Vagina (tissue), 2 donors: Measurements from ENCODE around the gene CHTF8. TPM values are rescaled to one million over a fixed set of nuclear protein-coding genes. Genes with fewer than 3 reads are reported as not detected.

Experiments used
- DNase-seq, 2 donors: peaks; one replicate each; pipeline ENCODE4 v3.0.0-alpha.2; 2017; ENCODE audit errors: extremely low spot score in 2 of 2
- H3K27ac ChIP-seq: fragments of 200-600 bp; sonication (generic); one replicate; pipeline ENCODE4 v1.5.1; 2019
- H3K27me3 ChIP-seq: fragments of 200-600 bp; sonication (generic); one replicate; pipeline ENCODE4 v1.5.1; 2019
- H3K36me3 ChIP-seq, 2 donors: fragments of 200-600 bp; sonication (generic); one replicate each; pipeline ENCODE4 v1.5.1; 2017 to 2019
- H3K4me1 ChIP-seq: fragments of 200-600 bp; sonication (generic); one replicate; pipeline ENCODE4 v1.5.1; 2019
- H3K4me3 ChIP-seq, 2 donors: fragments of 200-600 bp; sonication (generic); 1 replicate in 1 of 2; 2 replicates in 1 of 2; pipeline ENCODE4 v1.5.1; 2016 to 2019
- H3K9me3 ChIP-seq: fragments of 200-600 bp; sonication (generic); one replicate; pipeline ENCODE4 v1.5.1; 2019
- POLR2A ChIP-seq, 2 donors: fragments of 450-650 bp; IDR thresholded peaks; one replicate each; pipeline ENCODE4 v1.6.1; 2017; ENCODE audit warnings: antibody characterized with exemption in 2 of 2, mild to moderate bottlenecking in 2 of 2, moderate library complexity in 2 of 2
- POLR2AphosphoS5 ChIP-seq, 2 donors: sonication (generic); formaldehyde crosslinking; IDR thresholded peaks; one replicate each; pipeline ENCODE4 v1.9.0; 2017; ENCODE audit warnings: antibody characterized with exemption in 2 of 2, mild to moderate bottlenecking in 2 of 2, low read depth in 1 of 2; ENCODE audit not compliant: insufficient read depth in 1 of 2
- intact Hi-C: fragments of 100-400 bp; cut with DNase I; formaldehyde crosslinking; loops from one replicate; pipeline ENCODE4 v1.15.1; 2023
- total RNA-seq: library from RNA; depleted of rRNA; stranded (reverse); fragments of >200 nt; gene quantifications from one replicate; pipeline ENCODE4 v1.2.3, GENCODE V29; 2016
- TF ChIP-seq, protein P1 (sequence below), 3 experiments: fragments of 450-650 bp in 2 of 3; fragments of 200-600 bp in 1 of 3; sonication (generic) in 1 of 3; IDR thresholded peaks; one replicate each; pipeline ENCODE4 v1.5.1; 2017 to 2019; ENCODE audit warnings: antibody characterized with exemption in 3 of 3, mild to moderate bottlenecking in 2 of 3, moderate library complexity in 2 of 3

CHTF8 gene
- total RNA-seq, 1 donor from 2014 or later = 59.4 TPM

GRCh38 chr16:69108064-69108904 is 24.1 kb downstream of the CHTF8 start:
- intact Hi-C loops = loop anchor here (10.0 kb wide), 1 partner anchor 233 kb away; no protein-coding TSS in a partner anchor
- peak overlapping the region; percentile 54 to 59 for H3K4me3 ChIP-seq
- DNase-seq = no peak
- H3K9me3 ChIP-seq = no peaks in the 10 kb centered on the region
- no peaks in the 10 kb centered on the region for H3K27me3 ChIP-seq
- TF ChIP-seq POLR2A (IDR thresholded peaks at IDR 0.05) (no peak), POLR2AphosphoS5 (IDR thresholded peaks at IDR 0.05; ENCODE audit: insufficient read depth in 1 of 2, low read depth in 1 of 2) (no peak)
- H3K4me1 ChIP-seq = peaks cover 40% of the 10 kb centered on the region
- no peak overlapping the region for H3K27ac ChIP-seq
- H3K36me3 ChIP-seq = peaks cover 0 to 4% of the 10 kb centered on the region in 2 donors

DNA sequence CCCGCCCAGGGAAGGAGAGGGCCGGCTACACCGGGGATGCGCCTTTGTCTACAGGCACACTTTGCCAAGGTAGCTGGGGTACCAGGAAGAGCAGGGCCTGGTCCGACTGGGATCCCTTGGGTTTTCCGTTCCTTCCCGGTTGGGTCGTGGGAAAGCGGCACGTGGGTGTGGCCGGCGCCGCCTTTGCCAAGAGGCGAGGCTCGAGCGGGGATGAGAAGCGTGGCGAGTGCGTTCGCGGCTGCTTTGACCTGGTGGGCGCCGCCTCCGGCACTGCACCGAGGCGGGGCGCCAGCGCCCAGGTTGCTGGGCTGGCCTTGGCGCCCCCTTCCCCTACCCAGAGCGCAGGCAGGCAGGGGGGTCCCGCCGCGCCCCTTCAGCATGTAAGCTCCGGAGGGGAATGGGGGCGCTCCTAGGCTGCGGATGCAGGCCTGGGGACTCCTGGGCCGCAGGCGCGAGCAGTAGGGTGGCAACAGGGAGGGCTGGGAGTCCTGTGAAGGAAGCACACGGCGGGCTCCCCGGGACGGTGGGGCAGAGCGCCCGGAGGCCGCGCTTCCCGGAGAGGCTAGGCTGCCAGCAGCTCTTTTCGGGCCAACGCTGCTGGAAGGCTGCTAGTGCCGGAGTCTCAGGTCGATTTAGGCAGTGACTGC is 24.9 kb downstream of the CHTF8 start:
- Histone ChIP-seq H3K4me3 (peak overlapping the region; percentile 54 to 59), H3K27ac (no peak overlapping the region), H3K4me1 (peaks cover 32% of the 10 kb centered on the region), H3K27me3 (no peaks in the 10 kb centered on the region), H3K36me3 (peaks cover 0 to 4% of the 10 kb centered on the region in 2 donors), H3K9me3 (no peaks in the 10 kb centered on the region)
- intact Hi-C loops = loop anchor here (10.0 kb wide), 1 partner anchor 233 kb away; no protein-coding TSS in a partner anchor
- no peak for DNase-seq
- TF ChIP-seq, protein P1, sequence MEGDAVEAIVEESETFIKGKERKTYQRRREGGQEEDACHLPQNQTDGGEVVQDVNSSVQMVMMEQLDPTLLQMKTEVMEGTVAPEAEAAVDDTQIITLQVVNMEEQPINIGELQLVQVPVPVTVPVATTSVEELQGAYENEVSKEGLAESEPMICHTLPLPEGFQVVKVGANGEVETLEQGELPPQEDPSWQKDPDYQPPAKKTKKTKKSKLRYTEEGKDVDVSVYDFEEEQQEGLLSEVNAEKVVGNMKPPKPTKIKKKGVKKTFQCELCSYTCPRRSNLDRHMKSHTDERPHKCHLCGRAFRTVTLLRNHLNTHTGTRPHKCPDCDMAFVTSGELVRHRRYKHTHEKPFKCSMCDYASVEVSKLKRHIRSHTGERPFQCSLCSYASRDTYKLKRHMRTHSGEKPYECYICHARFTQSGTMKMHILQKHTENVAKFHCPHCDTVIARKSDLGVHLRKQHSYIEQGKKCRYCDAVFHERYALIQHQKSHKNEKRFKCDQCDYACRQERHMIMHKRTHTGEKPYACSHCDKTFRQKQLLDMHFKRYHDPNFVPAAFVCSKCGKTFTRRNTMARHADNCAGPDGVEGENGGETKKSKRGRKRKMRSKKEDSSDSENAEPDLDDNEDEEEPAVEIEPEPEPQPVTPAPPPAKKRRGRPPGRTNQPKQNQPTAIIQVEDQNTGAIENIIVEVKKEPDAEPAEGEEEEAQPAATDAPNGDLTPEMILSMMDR (IDR thresholded peaks at IDR 0.05) = no peak
- TF ChIP-seq POLR2A (IDR thresholded peaks at IDR 0.05) (no peak), POLR2AphosphoS5 (IDR thresholded peaks at IDR 0.05; ENCODE audit: insufficient read depth in 1 of 2, low read depth in 1 of 2) (peak in 1 of 2 donors; percentile 19)

DNA sequence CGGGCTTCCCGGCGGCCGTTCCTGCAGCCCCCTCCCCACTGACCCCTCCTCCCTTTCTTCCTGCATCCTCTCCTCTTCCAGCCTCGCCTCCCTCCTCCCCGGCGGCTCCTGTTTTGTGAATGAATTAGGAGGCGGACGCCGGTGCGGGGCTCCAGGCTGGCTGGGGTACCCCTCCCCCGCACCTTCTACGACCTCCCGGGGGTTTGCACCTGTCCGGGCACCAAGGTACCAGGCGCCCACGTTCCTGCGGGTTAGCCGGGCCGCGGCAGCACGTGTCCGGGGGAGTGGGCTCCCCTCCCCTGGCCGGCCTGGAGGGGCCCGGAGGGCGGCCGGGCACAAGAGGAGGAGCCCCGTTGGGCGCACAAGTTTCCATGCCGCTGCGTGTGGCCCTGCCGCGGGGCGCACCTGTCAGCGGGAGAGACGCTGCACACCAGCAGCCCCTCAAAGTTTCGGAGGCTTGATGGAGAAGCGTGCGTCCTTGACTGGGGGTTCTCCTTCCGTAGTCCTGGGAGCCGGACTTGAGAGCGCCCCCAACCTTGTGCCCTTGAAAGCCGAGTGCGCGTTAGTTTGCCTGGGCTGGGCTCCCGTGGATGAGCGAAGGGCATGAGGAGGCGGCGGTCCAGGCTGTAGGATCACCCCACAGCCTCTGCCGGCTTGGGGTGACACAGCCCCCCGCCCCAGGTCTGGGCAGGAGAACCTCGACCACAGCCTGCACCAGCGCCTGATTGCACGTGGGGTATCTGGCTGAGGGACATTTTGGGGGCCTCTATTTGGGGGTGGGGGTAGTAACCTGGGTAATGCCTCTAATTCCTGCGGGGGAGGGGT is 25.7 kb downstream of the CHTF8 start:
- no peak for DNase-seq
- TF ChIP-seq POLR2A (IDR thresholded peaks at IDR 0.05) = no peak
- TF ChIP-seq, protein P1 (IDR thresholded peaks at IDR 0.05) = no peak
- TF ChIP-seq POLR2AphosphoS5 (IDR thresholded peaks at IDR 0.05; ENCODE audit: insufficient read depth in 1 of 2, low read depth in 1 of 2) = peak in 1 of 2 donors; percentile 4
- intact Hi-C loops = loop anchor here (10.0 kb wide), 1 partner anchor 232 kb away; no protein-coding TSS in a partner anchor
- Histone ChIP-seq H3K27me3 (no peaks in the 10 kb centered on the region), H3K9me3 (no peaks in the 10 kb centered on the region), H3K4me3 (peak overlapping the region; percentile 54 to 59), H3K27ac (no peak overlapping the region), H3K36me3 (peaks cover 0 to 4% of the 10 kb centered on the region in 2 donors), H3K4me1 (peaks cover 26% of the 10 kb centered on the region)

DNA sequence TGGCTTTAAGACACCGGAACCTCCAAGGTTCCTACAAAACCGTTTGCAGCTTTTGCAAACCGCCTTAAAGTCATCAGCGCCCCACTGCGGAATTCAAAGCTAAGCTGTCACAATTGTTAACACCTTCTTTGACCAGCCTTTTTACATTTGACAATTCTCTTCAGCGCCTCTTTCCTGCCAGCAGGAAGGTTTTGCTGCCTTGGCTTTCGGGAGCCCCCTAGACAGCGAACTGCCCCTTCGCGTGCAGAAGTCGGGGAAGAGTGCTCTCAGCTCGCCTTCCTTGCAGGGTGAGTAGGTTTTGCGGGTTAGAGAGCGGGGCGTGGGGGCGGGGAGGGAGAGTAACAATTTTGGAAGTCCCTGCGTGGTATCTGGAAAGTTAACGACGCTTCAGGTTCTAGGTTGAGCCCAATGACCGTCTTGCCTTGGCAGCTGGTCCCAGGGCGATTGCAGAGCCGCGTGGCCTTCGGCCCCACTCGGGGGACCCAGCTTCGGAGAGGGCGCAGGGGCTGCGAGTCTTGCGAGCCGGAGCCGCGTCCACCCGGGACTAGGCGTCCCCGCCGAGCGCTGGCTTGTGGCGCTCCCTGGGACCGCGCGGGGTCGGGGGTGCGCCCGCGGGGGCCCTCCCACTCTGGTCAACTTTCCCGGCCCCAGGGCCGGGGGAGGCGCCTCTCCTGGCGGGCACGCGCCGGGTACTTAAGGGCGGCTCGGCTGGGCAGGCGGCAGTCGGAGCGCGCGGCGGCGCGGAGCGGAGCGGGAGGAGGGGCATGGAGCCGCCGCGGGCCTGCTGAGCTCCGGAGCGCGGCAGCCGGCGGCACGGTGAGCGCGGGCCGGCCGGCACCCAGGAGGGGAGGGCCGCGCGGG is 26.7 kb downstream of the CHTF8 start, which contains the start of gene HAS3:
TSS of gene HAS3 (plus strand) at position 153 of the 861 bp plus-strand sequence. CDS start 3,743 bp downstream, outside the sequence.
- no peak within 1 kb of the TSS for H3K27ac ChIP-seq
- peaks cover 0 to 4% of the 10 kb centered on the region in 2 donors for H3K36me3 ChIP-seq
- no peaks in the 10 kb centered on the region for H3K9me3 ChIP-seq
- H3K4me3 ChIP-seq = peak within 1 kb of the TSS; percentile 54 to 59
- no peak for DNase-seq
- H3K27me3 ChIP-seq = no peaks in the 10 kb centered on the region
- H3K4me1 ChIP-seq = peaks cover 26% of the 10 kb centered on the region
- no peak for TF ChIP-seq POLR2AphosphoS5 (IDR thresholded peaks at IDR 0.05; ENCODE audit: insufficient read depth in 1 of 2, low read depth in 1 of 2)
- no peak for TF ChIP-seq POLR2A (IDR thresholded peaks at IDR 0.05)
- TF ChIP-seq, protein P1 (IDR thresholded peaks at IDR 0.05) = no peak
- intact Hi-C loops = loop anchor here (10.0 kb wide), 1 partner anchor 231 kb away; no protein-coding TSS in a partner anchor
